ENCODE measurements around the gene CTSD.
A peak's percentile ranks its signal among the peaks of the same experiment; 100 is the strongest.
"Not testable (repeated sequence)": the region's sequence is repeated elsewhere in the genome, so short reads cannot be mapped to it uniquely, and the experiment has no call there.

Gene CTSD

DNA sequence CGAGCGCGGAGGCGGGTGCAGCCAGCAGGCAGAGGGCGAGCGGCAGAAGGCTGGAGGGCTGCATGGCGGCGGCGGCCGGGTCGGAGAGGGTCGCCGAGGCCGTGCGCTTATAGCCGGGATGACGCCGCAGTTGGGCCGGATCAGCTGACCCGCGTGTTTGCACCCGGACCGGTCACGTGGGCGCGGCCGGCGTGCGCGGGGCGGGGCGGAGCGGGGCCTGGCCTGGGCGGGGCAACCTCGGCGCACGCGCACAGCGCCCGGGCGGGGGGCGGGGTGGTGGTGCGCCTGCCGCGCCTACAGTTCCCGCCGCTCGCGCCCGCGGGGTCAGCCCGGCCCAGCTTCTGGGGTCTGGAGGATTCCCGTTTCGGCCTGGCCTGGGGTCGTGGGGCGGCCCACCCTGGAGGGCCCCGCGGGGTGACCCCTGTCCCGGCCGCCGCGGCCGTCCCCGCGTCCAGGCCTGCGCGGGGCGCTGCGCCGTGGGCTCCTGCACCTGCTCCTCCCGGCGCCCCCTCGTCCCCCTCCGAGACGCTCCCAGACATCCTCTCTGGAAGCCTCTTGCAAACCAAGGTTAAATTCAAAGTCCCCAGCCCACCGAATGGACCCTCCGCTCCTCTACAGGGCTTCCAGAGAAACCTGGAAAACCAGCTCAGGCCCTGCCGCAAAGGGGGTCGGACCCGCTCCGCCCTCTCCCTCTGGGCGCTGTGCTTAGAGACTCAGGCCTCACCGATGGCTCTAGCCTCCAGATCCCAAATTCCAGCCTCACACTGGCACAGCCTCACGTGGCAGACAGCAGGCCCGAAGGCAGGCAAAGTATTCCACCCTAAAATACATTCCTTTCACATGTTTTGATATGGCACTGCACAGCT is at the start of gene CTSD:
CTSD (minus strand) TSS at position 132 of the 866 bp plus-strand sequence; CDS start at position 64, 68 bp downstream.
- DNase-seq, result peak; percentile 90
- Mint-ChIP-seq H3K4me3 (peak within 1 kb of the TSS; percentile 83), H3K27me3 (peaks cover 3% of the 10 kb centered on the region), H3K9me3 (no peaks in the 10 kb centered on the region), H3K27ac (peak within 1 kb of the TSS; percentile 91), H3K36me3 (peaks cover 14% of the 10 kb centered on the region), H3K4me1 (peaks cover 32% of the 10 kb centered on the region)
- CTCF ChIA-PET, result interaction anchor here (1.5 kb wide), 1 partner anchor 9 kb away, joined by 6 read pairs; no protein-coding TSS in a partner anchor

DNA sequence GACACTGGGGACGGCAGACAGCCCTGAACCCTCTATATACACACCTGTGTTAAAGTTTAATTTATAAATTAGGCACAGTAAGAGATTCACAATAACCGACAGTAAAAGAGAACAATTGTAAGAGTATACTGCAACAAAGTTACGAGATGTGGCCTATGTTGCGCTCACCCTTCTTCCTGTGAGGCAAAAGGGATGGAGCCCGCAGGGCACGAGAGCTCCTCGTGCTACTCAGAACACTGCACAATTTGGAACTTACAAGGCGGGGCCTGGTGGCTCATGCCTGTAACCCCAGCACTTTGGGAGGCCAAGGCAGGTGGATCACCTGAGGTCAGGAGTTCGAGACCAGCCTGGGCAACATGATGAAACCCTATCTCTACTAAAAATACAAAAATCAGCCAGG is 49.6 kb upstream of the CTSD start:
- not testable (repeated sequence) for H3K9me3 Mint-ChIP-seq, H3K4me1 Mint-ChIP-seq, H3K36me3 Mint-ChIP-seq, DNase-seq, H3K4me3 Mint-ChIP-seq, H3K27ac Mint-ChIP-seq
- CTCF ChIA-PET, result interaction anchor here (2.2 kb wide), 1 partner anchor 20 kb away, joined by 8 read pairs; no protein-coding TSS in a partner anchor
- H3K27me3 Mint-ChIP-seq, result peaks cover 45% of the 10 kb centered on the region

DNA sequence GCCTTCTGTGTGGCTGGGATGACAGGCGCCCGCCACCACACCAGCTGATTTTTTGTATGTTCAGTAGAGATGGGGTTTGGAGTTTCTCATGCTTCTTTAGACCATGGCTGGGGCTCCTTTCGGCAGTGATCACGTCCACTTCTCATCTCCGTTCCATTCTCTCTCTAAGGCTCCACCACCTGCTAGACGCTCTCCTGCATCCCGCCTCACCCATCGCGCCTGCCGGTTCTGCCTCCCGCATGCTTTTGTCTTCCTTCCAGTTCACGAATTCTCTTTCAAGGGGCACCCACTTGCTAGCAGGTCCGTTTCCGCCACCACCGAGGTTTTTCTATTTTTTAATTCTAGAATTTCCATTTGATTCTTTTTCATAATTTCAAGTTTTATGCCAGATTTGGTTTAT is 49.1 kb upstream of the CTSD start:
- Mint-ChIP-seq H3K27ac (no peak overlapping the region), H3K4me3 (no peak overlapping the region), H3K9me3 (peaks cover 2% of the 10 kb centered on the region), H3K27me3 (peaks cover 49% of the 10 kb centered on the region), H3K4me1 (no peaks in the 10 kb centered on the region), H3K36me3 (no peaks in the 10 kb centered on the region)
- CTCF ChIA-PET, result interaction anchor here (2.2 kb wide), 1 partner anchor 20 kb away, joined by 8 read pairs; no protein-coding TSS in a partner anchor
- no peak for DNase-seq

DNA sequence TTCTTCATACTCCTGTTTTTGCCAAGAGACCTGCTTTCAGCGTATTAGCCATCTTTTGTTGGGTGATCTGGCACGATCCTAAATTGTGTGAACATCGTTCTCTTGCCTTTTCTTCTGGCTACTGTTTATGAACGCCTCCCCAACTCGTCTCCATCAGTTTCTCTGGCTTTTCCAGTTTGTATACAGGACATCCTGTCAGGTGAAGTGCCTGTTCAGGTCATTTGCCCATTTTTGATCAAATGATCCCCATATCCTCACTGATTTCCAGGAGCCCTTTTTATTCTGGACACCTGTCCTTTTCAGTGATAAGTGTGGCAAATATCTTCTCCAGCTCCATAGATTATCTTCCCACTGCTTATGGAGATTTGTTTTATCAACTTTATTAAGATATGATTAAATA is 48.5 kb upstream of the CTSD start:
- no peaks in the 10 kb centered on the region for H3K36me3 Mint-ChIP-seq
- no peak overlapping the region for H3K27ac Mint-ChIP-seq
- H3K27me3 Mint-ChIP-seq, result peaks cover 51% of the 10 kb centered on the region
- no peak for DNase-seq
- H3K4me1 Mint-ChIP-seq, result no peaks in the 10 kb centered on the region
- no peak overlapping the region for H3K4me3 Mint-ChIP-seq
- CTCF ChIA-PET, result interaction anchor here (0.7 to 2.2 kb wide), 2 partner anchors 21 to 118 kb away, joined by 3 to 8 read pairs; no protein-coding TSS in a partner anchor
- no peaks in the 10 kb centered on the region for H3K9me3 Mint-ChIP-seq

DNA sequence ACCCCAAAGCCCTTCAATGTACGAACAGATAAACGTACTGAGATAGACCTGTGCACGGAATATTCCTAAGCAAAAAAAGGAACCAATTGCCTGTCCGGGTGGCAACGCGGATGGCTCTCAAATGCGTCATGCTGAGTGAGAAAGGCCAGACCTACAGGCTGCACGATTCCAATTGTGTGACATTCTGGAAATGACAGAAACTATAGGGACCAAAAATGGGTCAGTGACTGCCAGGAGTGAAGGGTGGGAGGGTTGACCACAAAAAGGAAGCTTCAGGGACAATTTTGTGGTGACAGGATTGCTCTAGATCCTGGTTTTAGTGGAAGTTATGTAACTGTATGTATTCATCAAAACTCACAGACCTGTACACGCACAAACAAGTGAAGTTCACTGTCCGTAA is 47.0 kb upstream of the CTSD start:
- CTCF ChIA-PET, result no interaction called here
- H3K4me1 Mint-ChIP-seq, result no peaks in the 10 kb centered on the region
- no peak overlapping the region for H3K4me3 Mint-ChIP-seq
- no peaks in the 10 kb centered on the region for H3K36me3 Mint-ChIP-seq
- no peak overlapping the region for H3K27ac Mint-ChIP-seq
- H3K9me3 Mint-ChIP-seq, result no peaks in the 10 kb centered on the region
- peaks cover 45% of the 10 kb centered on the region for H3K27me3 Mint-ChIP-seq
- no peak for DNase-seq

DNA sequence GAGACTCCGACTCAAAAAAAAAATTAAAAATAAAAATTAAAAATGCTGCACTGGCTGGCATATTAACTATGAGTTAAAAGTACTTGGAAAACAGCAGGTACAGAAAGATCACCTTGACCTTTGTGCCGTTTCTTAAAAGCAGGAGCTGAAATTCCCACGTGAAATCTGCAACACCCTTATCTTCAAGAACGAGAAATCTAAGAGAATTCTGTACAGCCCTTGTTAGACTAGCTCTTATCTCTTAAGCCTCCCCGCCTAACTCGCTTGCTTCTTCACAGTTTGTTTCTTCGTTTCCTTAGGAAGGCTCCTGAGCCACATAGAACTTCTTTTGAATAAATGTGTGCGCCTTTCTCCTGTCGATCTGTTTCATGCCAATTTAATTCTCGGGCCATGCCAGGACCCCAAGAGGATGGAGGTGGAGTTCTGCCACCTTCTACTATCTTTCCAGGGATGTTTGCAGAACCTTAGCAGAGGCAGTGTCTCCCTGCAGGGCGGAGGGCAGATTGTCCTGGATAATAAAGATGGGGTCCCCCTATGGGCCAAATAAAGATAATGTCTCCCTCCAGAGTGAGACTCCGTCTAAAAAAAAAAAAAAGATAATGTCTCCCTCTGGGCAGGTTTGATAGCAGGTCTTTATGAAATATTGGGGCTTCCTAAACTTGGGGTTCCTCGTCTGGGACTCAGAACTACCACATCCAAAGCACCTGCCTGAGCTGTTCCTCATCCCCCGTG is 43.7 kb upstream of the CTSD start:
- CTCF ChIA-PET, result interaction anchor here (0.6 to 1.2 kb wide), 3 partner anchors 9 to 69 kb away, joined by 3 to 5 read pairs (median 3); no protein-coding TSS in a partner anchor
- Mint-ChIP-seq H3K27me3 (peaks cover 47% of the 10 kb centered on the region), H3K4me3 (no peak overlapping the region), H3K36me3 (no peaks in the 10 kb centered on the region), H3K9me3 (no peaks in the 10 kb centered on the region), H3K4me1 (no peaks in the 10 kb centered on the region), H3K27ac (no peak overlapping the region)
- DNase-seq, result no peak

DNA sequence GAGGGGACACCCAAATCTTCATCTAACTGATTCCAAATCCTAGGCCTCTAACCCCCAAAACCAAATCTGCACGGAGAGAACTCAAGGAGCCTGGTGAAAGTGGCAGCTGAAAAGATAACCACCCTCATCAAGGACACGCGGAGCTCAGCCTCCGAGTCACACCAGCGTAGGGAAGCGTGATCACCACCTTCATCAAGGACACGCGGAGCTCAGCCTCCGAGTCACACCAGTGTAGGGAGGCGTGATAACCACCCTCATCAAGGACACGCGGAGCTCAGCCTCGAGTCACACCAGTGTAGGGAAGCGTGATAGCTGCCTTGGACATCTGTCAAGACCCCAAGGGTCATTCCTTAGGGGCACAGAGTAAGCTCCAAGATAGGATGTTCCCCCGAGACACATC is 41.8 kb upstream of the CTSD start:
- Mint-ChIP-seq H3K9me3 (no peaks in the 10 kb centered on the region), H3K27me3 (peaks cover 35% of the 10 kb centered on the region), H3K27ac (no peak overlapping the region), H3K4me1 (no peaks in the 10 kb centered on the region), H3K4me3 (no peak overlapping the region), H3K36me3 (no peaks in the 10 kb centered on the region)
- CTCF ChIA-PET, result interaction anchor here (0.7 to 2.0 kb wide), 4 partner anchors 12 to 155 kb away, joined by 3 to 8 read pairs (median 4); no protein-coding TSS in a partner anchor
- no peak for DNase-seq

DNA sequence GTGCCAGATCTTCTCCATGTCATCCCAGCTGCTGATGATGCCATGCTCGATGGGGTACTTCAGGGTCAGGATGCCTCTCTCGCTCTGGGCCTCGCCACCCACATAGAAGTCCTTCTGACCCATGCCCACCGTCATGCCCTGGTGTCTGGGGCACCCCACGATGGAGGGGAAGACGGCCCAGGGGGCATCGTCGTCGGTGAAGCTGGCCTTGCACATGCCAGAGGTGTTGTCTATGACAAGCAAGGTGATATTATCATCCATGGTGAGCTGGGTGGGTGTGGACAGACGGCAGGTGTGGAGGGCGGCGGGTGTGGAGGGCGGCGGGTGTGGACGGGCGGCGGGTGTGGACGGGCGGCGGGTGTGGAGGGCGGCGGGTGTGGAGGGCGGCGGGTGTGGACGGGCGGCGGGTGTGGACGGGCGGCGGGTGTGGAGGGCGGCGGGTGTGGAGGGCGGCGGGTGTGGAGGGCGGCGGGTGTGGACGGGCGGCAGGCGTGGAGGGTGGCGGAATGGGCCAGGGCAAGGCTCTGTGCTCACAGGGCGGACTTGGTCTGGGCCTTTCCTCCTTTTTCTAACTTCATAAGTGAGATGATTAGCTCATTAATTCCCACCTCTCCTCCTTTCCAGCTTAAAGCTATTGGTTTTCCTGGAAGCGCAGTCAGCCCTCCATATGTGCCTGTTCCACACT is 40.2 kb upstream of the CTSD start:
- peaks cover 30% of the 10 kb centered on the region for H3K27me3 Mint-ChIP-seq
- CTCF ChIA-PET, result interaction anchor here (1.9 kb wide), 1 partner anchor 29 kb away, joined by 6 read pairs; no protein-coding TSS in a partner anchor

DNA sequence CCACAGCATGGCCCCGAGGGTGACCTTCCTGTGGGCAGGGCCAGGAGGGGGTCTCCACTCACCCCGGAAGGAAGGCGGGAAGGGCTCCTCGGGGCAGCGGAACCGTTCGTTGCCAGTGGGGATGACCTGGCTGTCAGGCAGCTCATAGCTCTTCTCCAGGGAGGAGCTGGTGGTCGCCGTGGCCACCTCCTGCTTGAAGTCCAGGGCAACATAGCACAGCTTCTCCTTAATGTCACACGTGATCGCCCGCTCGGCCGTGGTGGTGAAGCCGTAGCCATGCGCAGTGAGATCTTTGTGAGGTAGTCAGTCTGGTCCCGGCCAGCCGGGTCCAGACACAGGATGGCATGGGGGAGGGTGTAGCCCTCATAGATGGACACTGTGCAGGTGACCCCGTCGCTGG is 39.5 kb upstream of the CTSD start:
- Mint-ChIP-seq H3K9me3 (no peaks in the 10 kb centered on the region), H3K27ac (no peak overlapping the region), H3K4me3 (no peak overlapping the region), H3K27me3 (peaks cover 30% of the 10 kb centered on the region), H3K4me1 (no peaks in the 10 kb centered on the region), H3K36me3 (no peaks in the 10 kb centered on the region)
- DNase-seq, result no peak
- CTCF ChIA-PET, result interaction anchor here (1.9 kb wide), 1 partner anchor 30 kb away, joined by 6 read pairs; no protein-coding TSS in a partner anchor

More for the DNA sequence above, 40.2 kb upstream of the CTSD start:
- H3K9me3 Mint-ChIP-seq, DNase-seq, H3K36me3 Mint-ChIP-seq, H3K4me1 Mint-ChIP-seq, H3K27ac Mint-ChIP-seq, H3K4me3 Mint-ChIP-seq: not testable (repeated sequence)

DNA sequence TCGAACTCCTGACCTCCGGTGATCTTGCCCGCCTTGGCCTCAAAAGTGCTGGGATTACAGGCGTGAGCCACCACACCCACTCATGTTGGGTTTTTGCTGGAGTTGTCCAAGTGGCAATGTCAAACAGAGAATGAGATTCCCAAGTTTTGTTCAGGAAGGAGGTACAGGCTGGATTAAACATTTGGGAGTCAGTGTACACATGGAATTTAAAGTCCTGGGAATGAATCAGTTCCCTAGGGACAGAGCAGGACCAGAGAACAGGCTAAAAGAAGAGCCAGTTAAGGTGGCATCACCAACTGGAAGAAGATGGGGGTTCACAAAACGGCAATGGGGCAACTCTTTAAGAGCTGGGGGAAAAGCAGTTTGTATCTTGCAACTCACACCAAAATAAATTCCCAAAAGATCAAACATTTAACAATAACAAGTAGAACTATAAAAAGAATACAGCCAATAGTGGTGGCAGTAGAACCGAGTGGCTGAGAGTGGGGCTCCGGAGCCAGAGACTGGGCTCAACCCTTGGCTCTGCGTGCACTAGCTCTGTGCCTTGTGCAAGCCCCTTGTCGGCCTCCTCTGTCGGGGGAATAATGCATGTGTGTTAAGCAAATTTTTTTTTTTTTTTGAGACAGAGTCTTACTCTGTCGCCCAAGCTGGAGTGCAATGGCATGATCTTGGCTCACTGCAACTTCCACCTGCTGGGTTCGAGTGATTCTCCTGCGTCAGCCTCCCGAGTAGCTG is 33.8 kb upstream of the CTSD start:
- CTCF ChIA-PET, result interaction anchor here (0.7 to 1.4 kb wide), 4 partner anchors 9 to 148 kb away, joined by 3 read pairs; no protein-coding TSS in a partner anchor
- H3K27ac Mint-ChIP-seq, result no peak overlapping the region
- H3K27me3 Mint-ChIP-seq, result peaks cover 43% of the 10 kb centered on the region
- H3K4me3 Mint-ChIP-seq, result no peak overlapping the region
- peaks cover 8% of the 10 kb centered on the region for H3K4me1 Mint-ChIP-seq
- no peak for DNase-seq
- peaks cover 3% of the 10 kb centered on the region for H3K9me3 Mint-ChIP-seq
- H3K36me3 Mint-ChIP-seq, result no peaks in the 10 kb centered on the region

DNA sequence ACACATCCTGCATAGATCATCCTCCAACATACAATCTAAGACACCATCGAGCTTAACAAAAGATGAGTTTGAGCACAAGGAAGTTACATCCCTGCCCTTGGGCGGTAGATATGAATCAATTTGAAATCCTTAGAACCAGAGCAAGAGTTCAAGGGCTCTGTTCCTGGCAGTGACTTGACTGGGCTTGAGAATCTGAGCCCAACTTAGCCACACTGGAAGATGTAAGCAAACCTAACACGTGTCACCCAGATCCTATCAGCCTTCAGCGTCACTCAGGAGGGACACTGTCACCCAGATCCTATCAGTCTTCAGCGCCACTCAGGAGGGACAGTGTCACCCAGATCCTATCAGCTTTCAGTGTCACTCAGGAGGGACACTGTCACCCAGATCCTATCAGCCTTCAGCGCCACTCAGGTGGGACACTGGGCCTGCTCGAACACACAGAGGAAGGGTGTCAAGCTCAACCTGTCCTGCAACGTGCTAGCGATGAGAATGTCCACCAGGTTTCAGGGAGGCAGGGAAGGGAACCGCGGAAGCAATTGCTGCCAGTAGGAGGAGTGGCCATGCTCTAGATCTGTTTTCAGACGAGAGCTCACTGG is 32.8 kb upstream of the CTSD start:
- DNase-seq, result no peak
- Mint-ChIP-seq H3K9me3 (peaks cover 3% of the 10 kb centered on the region), H3K27ac (no peak overlapping the region), H3K4me1 (peaks cover 14% of the 10 kb centered on the region), H3K4me3 (no peak overlapping the region), H3K27me3 (peaks cover 52% of the 10 kb centered on the region), H3K36me3 (no peaks in the 10 kb centered on the region)
- CTCF ChIA-PET, result interaction anchor here (1.1 to 1.2 kb wide), 2 partner anchors 36 to 102 kb away, joined by 3 read pairs; no protein-coding TSS in a partner anchor

DNA sequence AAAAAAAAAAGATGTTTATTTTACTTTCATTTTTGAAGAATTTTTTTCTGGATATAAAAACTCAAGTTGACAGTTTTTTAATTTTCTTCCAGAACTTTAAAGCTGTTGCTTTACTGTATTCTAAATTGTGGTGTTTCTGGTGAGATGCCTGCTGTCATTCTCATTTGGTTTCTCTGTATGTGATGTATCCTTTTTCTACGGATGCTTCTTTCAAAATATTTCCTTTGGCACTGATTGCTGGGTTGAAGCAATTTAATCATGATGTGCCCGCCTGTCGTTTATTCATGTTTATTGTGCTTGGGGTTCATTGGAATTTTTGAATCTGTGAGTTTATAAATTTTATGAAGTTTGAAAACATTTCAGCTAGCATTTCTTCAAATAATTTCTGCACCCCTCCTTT is 29.4 kb upstream of the CTSD start:
- Mint-ChIP-seq H3K4me1 (peaks cover 14% of the 10 kb centered on the region), H3K9me3 (peaks cover 3% of the 10 kb centered on the region), H3K27me3 (peaks cover 64% of the 10 kb centered on the region), H3K36me3 (no peaks in the 10 kb centered on the region), H3K27ac (no peak overlapping the region), H3K4me3 (no peak overlapping the region)
- no peak for DNase-seq
- CTCF ChIA-PET, result no interaction called here

DNA sequence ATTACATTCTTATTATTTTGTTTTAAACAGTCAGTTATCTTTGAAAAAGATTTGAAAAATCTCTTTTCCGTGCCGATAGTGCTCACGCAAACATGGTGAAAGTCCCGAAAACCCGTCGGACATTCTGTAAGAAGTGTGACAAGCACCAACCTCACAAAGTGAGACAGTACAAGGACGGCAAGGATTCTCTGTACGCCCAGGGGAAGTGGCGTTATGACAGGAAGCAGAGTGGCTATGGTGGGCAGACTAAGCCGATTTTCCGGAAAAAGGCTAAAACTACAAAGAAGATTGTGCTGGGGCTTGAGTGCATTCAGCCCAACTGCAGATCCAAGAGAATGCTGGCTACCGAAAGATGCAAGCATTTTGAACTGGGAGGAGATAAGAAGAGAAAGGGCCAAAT is 28.7 kb upstream of the CTSD start:
- no peak for DNase-seq
- Mint-ChIP-seq H3K4me1 (peaks cover 14% of the 10 kb centered on the region), H3K27ac (no peak overlapping the region), H3K27me3 (peaks cover 59% of the 10 kb centered on the region), H3K9me3 (peaks cover 3% of the 10 kb centered on the region), H3K36me3 (no peaks in the 10 kb centered on the region), H3K4me3 (peak overlapping the region; percentile 19)
- CTCF ChIA-PET, result no interaction called here
